ENCODE results near the gene TMX4.

TMX4 gene

DNA sequence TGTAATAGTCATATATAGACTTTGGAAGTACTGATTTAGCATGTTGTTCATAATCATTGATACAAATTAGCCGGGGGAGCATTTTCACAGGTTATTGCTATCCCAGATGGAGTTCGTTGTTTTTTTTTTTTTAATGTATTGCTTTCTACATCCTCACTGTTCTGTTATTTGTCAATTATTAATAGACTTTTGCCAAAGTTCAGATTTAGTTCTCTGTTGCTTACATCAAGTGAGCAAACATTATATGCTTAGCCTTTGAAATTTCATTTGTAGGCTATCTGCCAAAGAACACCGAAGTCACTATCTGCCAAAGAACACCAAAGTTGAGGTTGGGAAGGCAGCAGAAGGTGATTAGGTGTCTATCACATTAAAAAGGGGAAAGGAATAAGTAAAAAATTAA lies 79.2 kb downstream of the TMX4 start, which contains the start of gene HAO1:
TSS of gene HAO1 (minus strand) at position 118 of the 400 bp plus-strand sequence. CDS start at position 82, 36 bp downstream.
- Histone ChIP-seq H3K4me3 (no peak within 1 kb of the TSS), H3K9ac (ENCODE audit: insufficient read length) (no peak within 1 kb of the TSS), H3K9me3 (ENCODE audit: low read depth, low read length) (no peaks in the 10 kb centered on the region), H3K36me3 (ENCODE audit: insufficient read depth, low read length) (no peaks in the 10 kb centered on the region), H3K27ac (no peak within 1 kb of the TSS)
- no peak for DNase-seq (ENCODE audit: low read depth, low spot score)
- TF ChIP-seq FOXP2 (optimal IDR thresholded peaks at IDR 0.05; ENCODE audit: control extremely low read depth, extremely low read length, insufficient read depth) (no peak), EZH2 (IDR thresholded peaks at IDR 0.05) (no peak), POLR2AphosphoS5 (IDR thresholded peaks at IDR 0.05; ENCODE audit: borderline replicate concordance, low read depth, low read length) (no peak)

DNA sequence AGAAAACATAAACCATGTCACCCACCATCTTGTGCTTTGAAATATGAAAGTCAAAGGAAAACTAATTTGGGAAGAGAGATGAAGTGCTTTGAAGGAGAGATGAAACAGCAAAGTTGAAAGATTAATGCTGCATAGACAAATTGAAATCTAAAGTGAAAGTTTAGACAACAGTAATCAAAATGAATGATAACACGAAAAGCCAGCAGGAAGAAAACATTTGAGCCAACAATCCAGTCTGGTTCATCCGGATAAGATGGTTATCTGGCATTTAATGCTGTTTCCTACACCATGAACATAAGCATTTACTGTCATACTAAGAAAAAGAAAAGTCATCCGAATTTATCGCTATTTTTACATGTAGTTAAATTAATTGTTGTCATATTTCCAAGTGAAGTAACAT lies 79.9 kb downstream of the TMX4 start:
- Histone ChIP-seq H3K9ac (ENCODE audit: insufficient read length) (no peak overlapping the region), H3K36me3 (ENCODE audit: insufficient read depth, low read length) (no peaks in the 10 kb centered on the region), H3K4me3 (no peak overlapping the region), H3K9me3 (ENCODE audit: low read depth, low read length) (no peaks in the 10 kb centered on the region), H3K27ac (no peak overlapping the region)
- no peak for TF ChIP-seq FOXP2 (optimal IDR thresholded peaks at IDR 0.05; ENCODE audit: control extremely low read depth, extremely low read length, insufficient read depth)
- no peak for TF ChIP-seq POLR2AphosphoS5 (IDR thresholded peaks at IDR 0.05; ENCODE audit: borderline replicate concordance, low read depth, low read length)
- no peak for TF ChIP-seq EZH2 (IDR thresholded peaks at IDR 0.05)
- DNase-seq (ENCODE audit: low read depth, low spot score): no peak

DNA sequence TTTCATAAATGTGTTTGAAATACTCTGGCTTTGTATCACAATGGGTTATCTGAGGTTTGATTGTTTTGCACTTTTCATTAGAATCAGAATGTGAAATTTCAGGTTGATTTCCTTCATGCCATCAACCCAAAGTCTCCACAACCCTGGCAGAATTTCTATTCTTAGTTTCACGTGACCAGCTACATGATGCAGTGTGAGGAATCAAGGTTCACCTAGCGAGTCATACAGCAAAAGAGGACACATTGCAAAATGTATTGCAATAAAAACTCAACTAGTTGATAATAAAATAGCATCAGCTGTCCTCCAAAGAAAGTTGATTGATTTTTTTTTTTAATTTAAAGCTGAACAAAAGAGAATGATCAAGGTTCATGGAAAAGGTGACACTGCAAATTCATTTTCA lies 81.5 kb downstream of the TMX4 start:
- Histone ChIP-seq H3K27ac (no peak overlapping the region), H3K36me3 (ENCODE audit: insufficient read depth, low read length) (no peaks in the 10 kb centered on the region), H3K9ac (ENCODE audit: insufficient read length) (no peak overlapping the region), H3K9me3 (ENCODE audit: low read depth, low read length) (no peaks in the 10 kb centered on the region), H3K4me3 (no peak overlapping the region)
- TF ChIP-seq FOXP2 (optimal IDR thresholded peaks at IDR 0.05; ENCODE audit: control extremely low read depth, extremely low read length, insufficient read depth) (no peak), EZH2 (IDR thresholded peaks at IDR 0.05) (no peak), POLR2AphosphoS5 (IDR thresholded peaks at IDR 0.05; ENCODE audit: borderline replicate concordance, low read depth, low read length) (no peak)
- no peak for DNase-seq (ENCODE audit: low read depth, low spot score)

DNA sequence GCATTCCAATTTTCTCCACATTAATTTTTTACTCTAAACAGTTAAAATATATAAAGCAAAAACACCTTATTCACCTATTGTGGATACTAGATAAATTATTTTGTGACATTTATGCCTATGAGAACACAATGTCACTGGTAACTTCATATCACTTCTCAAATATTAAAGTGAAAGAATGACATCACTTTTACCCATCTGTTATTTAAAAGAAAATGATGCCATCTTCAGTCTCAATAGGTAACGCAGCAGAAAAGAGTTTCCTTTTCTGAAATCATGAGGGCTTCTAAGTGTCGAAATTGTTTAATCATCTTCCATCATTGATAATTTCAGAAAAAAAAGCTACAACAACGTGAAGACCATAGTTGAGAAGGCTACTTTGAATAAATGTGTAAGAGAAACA lies 82.2 kb downstream of the TMX4 start:
- no peak overlapping the region for H3K9ac ChIP-seq (ENCODE audit: insufficient read length)
- no peaks in the 10 kb centered on the region for H3K9me3 ChIP-seq (ENCODE audit: low read depth, low read length)
- DNase-seq (ENCODE audit: low read depth, low spot score): no peak
- no peaks in the 10 kb centered on the region for H3K36me3 ChIP-seq (ENCODE audit: insufficient read depth, low read length)
- no peak for TF ChIP-seq FOXP2 (optimal IDR thresholded peaks at IDR 0.05; ENCODE audit: control extremely low read depth, extremely low read length, insufficient read depth)
- TF ChIP-seq POLR2AphosphoS5 (IDR thresholded peaks at IDR 0.05; ENCODE audit: borderline replicate concordance, low read depth, low read length): no peak
- no peak for TF ChIP-seq EZH2 (IDR thresholded peaks at IDR 0.05)
- H3K4me3 ChIP-seq: no peak overlapping the region
- no peak overlapping the region for H3K27ac ChIP-seq

DNA sequence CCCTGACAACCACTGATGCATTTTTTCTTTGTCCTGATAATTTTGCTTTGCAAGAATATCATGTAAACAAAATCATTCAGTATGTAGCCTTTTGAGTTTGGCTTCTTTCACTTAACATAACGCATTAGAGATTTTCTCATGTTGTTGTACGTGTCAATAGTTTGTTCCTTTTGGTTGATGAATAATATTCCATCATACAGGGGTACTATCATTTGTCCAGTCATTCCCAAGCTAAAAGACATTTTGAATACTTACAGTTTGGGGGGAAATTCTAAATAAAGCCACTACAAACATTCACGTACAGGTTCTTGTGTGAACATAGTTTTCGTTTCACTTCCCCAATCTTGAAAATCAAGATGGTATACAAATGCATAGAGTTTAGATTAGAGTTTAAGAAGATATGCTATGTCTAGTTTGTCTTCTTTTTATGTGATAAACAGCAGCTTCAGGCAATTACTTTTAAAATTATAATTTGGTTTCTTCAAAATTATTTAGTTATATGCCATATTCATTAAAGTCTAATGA lies 84.5 kb downstream of the TMX4 start:
- TF ChIP-seq FOXP2 (optimal IDR thresholded peaks at IDR 0.05; ENCODE audit: control extremely low read depth, extremely low read length, insufficient read depth) (no peak), EZH2 (IDR thresholded peaks at IDR 0.05) (no peak), POLR2AphosphoS5 (IDR thresholded peaks at IDR 0.05; ENCODE audit: borderline replicate concordance, low read depth, low read length) (no peak)
- no peaks in the 10 kb centered on the region for H3K36me3 ChIP-seq (ENCODE audit: insufficient read depth, low read length)
- no peaks in the 10 kb centered on the region for H3K9me3 ChIP-seq (ENCODE audit: low read depth, low read length)
- H3K27ac ChIP-seq: no peak overlapping the region
- H3K9ac ChIP-seq (ENCODE audit: insufficient read length): no peak overlapping the region
- DNase-seq (ENCODE audit: low read depth, low spot score): no peak
- no peak overlapping the region for H3K4me3 ChIP-seq

DNA sequence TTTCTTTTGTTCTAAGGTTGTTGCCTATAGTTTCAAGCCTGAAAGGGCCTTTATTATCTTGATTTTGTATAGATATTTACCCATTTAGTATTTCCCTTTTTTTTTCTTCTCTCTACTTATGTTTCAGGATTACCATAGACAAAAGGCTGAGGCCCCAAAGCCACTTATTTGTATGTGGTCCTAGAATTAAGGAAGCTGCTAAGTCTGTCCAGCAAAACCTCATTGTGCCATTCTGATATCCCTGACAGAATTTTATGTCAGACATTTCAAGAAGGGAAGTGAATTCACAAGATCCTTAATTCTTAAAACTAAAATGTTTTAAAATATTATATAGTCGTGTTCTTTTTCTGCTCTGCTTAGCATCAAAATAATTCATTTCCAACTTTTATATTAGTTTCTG lies 86.2 kb downstream of the TMX4 start:
- H3K36me3 ChIP-seq (ENCODE audit: insufficient read depth, low read length): no peaks in the 10 kb centered on the region
- H3K9me3 ChIP-seq (ENCODE audit: low read depth, low read length): no peaks in the 10 kb centered on the region
- DNase-seq (ENCODE audit: low read depth, low spot score): no peak
- TF ChIP-seq EZH2 (IDR thresholded peaks at IDR 0.05) (no peak), POLR2AphosphoS5 (IDR thresholded peaks at IDR 0.05; ENCODE audit: borderline replicate concordance, low read depth, low read length) (no peak), FOXP2 (optimal IDR thresholded peaks at IDR 0.05; ENCODE audit: control extremely low read depth, extremely low read length, insufficient read depth) (no peak)
- no peak overlapping the region for H3K27ac ChIP-seq
- H3K9ac ChIP-seq (ENCODE audit: insufficient read length): no peak overlapping the region
- no peak overlapping the region for H3K4me3 ChIP-seq

DNA sequence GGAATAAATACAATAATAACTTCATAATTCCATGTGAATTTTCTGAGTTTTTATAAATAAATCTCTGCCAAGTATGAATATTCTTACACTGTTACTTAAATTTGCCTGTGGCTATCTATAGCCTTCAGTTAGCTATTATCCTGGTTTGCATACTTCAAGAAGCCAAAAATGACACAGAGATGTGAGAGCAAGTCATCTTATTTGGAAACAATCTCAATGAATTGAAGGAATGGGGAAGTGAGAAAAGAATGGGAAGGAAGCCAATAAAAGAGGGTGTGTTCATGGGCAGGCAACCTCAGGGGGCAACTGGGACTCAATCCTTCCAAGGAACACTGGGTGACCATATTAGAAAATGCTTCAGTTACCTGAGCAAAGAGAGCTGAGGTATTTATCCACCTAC lies 89.2 kb downstream of the TMX4 start:
- Histone ChIP-seq H3K4me3 (no peak overlapping the region), H3K9me3 (ENCODE audit: low read depth, low read length) (no peaks in the 10 kb centered on the region), H3K9ac (ENCODE audit: insufficient read length) (no peak overlapping the region), H3K27ac (no peak overlapping the region), H3K36me3 (ENCODE audit: insufficient read depth, low read length) (no peaks in the 10 kb centered on the region)
- no peak for DNase-seq (ENCODE audit: low read depth, low spot score)
- TF ChIP-seq POLR2AphosphoS5 (IDR thresholded peaks at IDR 0.05; ENCODE audit: borderline replicate concordance, low read depth, low read length) (no peak), FOXP2 (optimal IDR thresholded peaks at IDR 0.05; ENCODE audit: control extremely low read depth, extremely low read length, insufficient read depth) (no peak), EZH2 (IDR thresholded peaks at IDR 0.05) (no peak)
